Immature natural killer cell (primary cell): ENCODE measurements around the gene PDLIM7. TPM values are rescaled to one million over a fixed set of nuclear protein-coding genes. Genes with fewer than 3 reads are reported as not detected.

Experiments used
- DNase-seq, 3 donors: peaks; one replicate each; pipeline ENCODE4 v3.0.0; 2022; ENCODE audit warnings: mixed read lengths in 1 of 3
- H3K27ac Mint-ChIP-seq, 6 donors: one replicate each; pipeline ENCODE4 v1.8.0; 2020; ENCODE audit warnings: mixed read lengths in 6 of 6, mild to moderate bottlenecking in 5 of 6, inconsistent platforms in 4 of 6, moderate library complexity in 3 of 6
- H3K27me3 Mint-ChIP-seq, 3 donors: one replicate each; pipeline ENCODE4 v1.8.0; 2020 to 2021; ENCODE audit warnings: low read depth in 3 of 3, mild to moderate bottlenecking in 3 of 3, mixed read lengths in 3 of 3, moderate library complexity in 3 of 3, inconsistent platforms in 1 of 3
- H3K36me3 Mint-ChIP-seq, 3 donors: one replicate each; pipeline ENCODE4 v1.8.0; 2020; ENCODE audit warnings: mixed read lengths in 3 of 3, inconsistent platforms in 2 of 3, mild to moderate bottlenecking in 2 of 3
- H3K4me1 Mint-ChIP-seq, 2 donors: one replicate each; pipeline ENCODE4 v1.8.0; 2020; ENCODE audit warnings: inconsistent platforms in 2 of 2, mild to moderate bottlenecking in 2 of 2, mixed read lengths in 2 of 2, moderate library complexity in 1 of 2
- H3K4me3 Mint-ChIP-seq, 5 donors: one replicate each; pipeline ENCODE4 v1.8.0; 2020; ENCODE audit warnings: mild to moderate bottlenecking in 5 of 5, mixed read lengths in 5 of 5, inconsistent platforms in 3 of 5, moderate library complexity in 3 of 5
- H3K9me3 Mint-ChIP-seq, 6 donors: one replicate each; pipeline ENCODE4 v1.8.0; 2020; ENCODE audit warnings: mild to moderate bottlenecking in 6 of 6, mixed read lengths in 6 of 6, inconsistent platforms in 4 of 6, moderate library complexity in 3 of 6
- polyA plus RNA-seq, 3 donors: library from polyadenylated mRNA; unstranded; fragments of 300-500 nt; fragmentation: Illumina TruSeq; gene quantifications; one replicate each; pipeline ENCODE4 v1.2.3, GENCODE V29; 2021

Gene PDLIM7
- polyA plus RNA-seq, 3 donors from 2014 or later: 1.1 to 3.3 (median 2.3) TPM

- no peaks in the 10 kb centered on the region for H3K9me3 Mint-ChIP-seq
- no peak for DNase-seq
- no peaks in the 10 kb centered on the region for H3K36me3 Mint-ChIP-seq
- H3K27me3 Mint-ChIP-seq: peaks cover 5 to 8% (median 6%) of the 10 kb centered on the region in 3 donors
- H3K4me1 Mint-ChIP-seq: peaks cover 29 to 45% of the 10 kb centered on the region in 2 donors
- peak overlapping the region; percentile 11 to 81 (median 76) for H3K4me3 Mint-ChIP-seq
- H3K27ac Mint-ChIP-seq: peak overlapping the region in 1 of 6 donors; percentile 1
These were observed 22.4 kb downstream of the PDLIM7 start for GRCh38 chr5:177474846-177475562.

- no peak for DNase-seq
- Mint-ChIP-seq H3K4me3 (peak overlapping the region; percentile 63 to 81 (median 76)), H3K36me3 (no peaks in the 10 kb centered on the region), H3K4me1 (peaks cover 19 to 38% of the 10 kb centered on the region in 2 donors), H3K9me3 (no peaks in the 10 kb centered on the region), H3K27ac (peak overlapping the region in 3 of 6 donors; percentile 62 to 71 (median 62)), H3K27me3 (peaks cover 5 to 6% (median 6%) of the 10 kb centered on the region in 3 donors)
These were observed 23.4 kb downstream of the PDLIM7 start for GRCh38 chr5:177474002-177474476.

DNA sequence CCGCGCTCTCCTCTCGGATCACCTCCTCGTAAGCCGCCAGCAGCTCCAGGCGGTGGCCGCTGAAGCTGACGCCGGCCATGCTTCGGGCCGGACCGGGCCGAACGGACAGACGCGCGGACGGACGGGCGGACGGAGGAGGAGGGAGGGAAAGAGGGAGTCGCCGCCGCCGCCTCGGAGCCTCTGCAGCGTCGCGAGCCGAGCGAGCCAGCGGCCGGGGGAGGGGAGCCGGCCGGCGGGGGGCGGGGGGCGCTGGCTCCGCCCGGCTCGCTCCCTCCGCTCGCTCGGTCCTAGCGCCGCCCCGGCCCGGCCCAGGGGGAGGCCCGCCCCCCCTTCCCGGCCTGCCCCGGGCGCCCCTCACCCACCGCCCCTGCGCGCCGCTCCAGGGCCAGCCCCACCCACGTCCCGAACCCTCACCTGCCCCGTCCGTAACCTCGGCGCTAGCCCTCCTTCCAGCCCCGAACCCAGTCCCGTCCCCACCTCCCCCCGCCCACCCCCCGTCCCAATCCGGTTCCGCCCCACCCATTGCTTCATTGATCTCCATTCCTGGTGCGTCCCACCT lies 23.9 kb downstream of the PDLIM7 start, which contains the start of gene DBN1:
DBN1 (minus strand) TSS at position 192 of the 559 bp plus-strand sequence; CDS start at position 79, 113 bp downstream.
- Mint-ChIP-seq H3K4me3 (peak within 1 kb of the TSS; percentile 68 to 81 (median 76)), H3K9me3 (no peaks in the 10 kb centered on the region), H3K36me3 (no peaks in the 10 kb centered on the region), H3K27me3 (peaks cover 2 to 6% (median 5%) of the 10 kb centered on the region in 3 donors), H3K4me1 (peaks cover 15 to 37% of the 10 kb centered on the region in 2 donors), H3K27ac (peak within 1 kb of the TSS in 3 of 6 donors; percentile 62 to 71 (median 62))
- no peak for DNase-seq

DNA sequence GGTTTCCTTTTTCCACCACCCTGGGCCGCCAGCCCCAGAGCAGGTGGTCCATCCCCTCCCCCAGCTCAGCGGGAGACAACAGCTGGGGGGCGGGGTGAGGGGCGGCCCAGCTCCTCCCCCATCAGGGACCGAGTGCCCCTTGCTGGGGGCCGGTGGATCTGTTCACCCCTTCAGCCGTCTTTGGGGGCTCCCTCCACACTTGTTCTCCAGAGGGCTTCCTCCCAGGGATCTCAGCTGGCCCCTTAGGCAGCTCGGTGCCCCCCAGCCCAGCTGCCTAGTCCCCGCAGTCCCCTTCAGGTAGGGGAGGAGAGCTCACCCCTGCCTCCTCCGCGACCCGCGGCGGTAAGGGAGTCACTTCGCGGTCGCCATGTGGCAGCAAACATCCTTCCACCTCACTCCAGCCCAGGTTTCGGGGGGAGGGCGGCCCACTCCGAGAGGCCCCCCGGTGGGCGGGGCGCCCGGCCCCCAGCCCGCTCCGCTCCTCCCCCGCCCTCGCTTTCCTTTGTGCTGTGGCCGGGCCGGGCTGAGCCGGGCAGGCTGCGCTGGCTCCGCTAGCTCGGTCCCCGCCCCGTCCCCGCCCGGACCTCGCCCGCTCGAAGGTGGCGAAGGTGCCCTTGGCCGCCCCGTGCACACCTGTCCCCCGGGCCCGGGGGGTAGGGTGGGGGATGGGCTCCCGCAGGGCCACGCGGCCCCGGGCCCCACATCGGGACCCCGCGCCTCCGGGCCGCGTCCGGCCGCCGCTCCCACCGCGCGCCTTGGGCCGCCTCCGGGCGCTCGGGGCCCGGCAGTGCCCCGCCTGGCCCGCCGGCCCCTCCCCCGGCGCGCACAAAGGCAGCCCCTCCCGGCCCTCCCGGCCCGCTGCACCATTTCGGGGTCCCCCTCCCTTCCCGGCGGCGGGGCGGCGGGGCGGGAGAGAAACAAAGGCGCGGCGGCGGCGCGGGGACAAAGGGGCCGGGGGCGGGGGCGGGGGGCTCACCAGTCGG lies 24.7 kb downstream of the PDLIM7 start:
- Mint-ChIP-seq H3K4me1 (peaks cover 18 to 38% of the 10 kb centered on the region in 2 donors), H3K4me3 (peak overlapping the region; percentile 63 to 75 (median 70)), H3K27me3 (peaks cover 2 to 6% (median 5%) of the 10 kb centered on the region in 3 donors), H3K36me3 (no peaks in the 10 kb centered on the region), H3K27ac (peak overlapping the region in 1 of 6 donors; percentile 53), H3K9me3 (no peaks in the 10 kb centered on the region)
- DNase-seq: peak; percentile 47 to 65 (median 49)

GRCh38 chr5:177471610-177472356 lies 25.6 kb downstream of the PDLIM7 start:
- peak overlapping the region; percentile 12 to 57 (median 49) for H3K4me3 Mint-ChIP-seq
- no peaks in the 10 kb centered on the region for H3K36me3 Mint-ChIP-seq
- H3K9me3 Mint-ChIP-seq: no peaks in the 10 kb centered on the region
- peaks cover 18 to 38% of the 10 kb centered on the region in 2 donors for H3K4me1 Mint-ChIP-seq
- peak in 1 of 3 donors; percentile 56 for DNase-seq
- peak overlapping the region in 4 of 6 donors; percentile 45 to 84 (median 47) for H3K27ac Mint-ChIP-seq
- peaks cover 2 to 6% (median 5%) of the 10 kb centered on the region in 3 donors for H3K27me3 Mint-ChIP-seq

- DNase-seq: no peak
- Mint-ChIP-seq H3K27ac (peak overlapping the region in 4 of 6 donors; percentile 28 to 84 (median 46)), H3K4me1 (peaks cover 18 to 36% of the 10 kb centered on the region in 2 donors), H3K4me3 (peak overlapping the region in 3 of 5 donors; percentile 49 to 53 (median 50)), H3K9me3 (no peaks in the 10 kb centered on the region), H3K27me3 (peaks cover 2 to 6% (median 5%) of the 10 kb centered on the region in 3 donors), H3K36me3 (no peaks in the 10 kb centered on the region)
These were observed 26.5 kb downstream of the PDLIM7 start for GRCh38 chr5:177470759-177471536.

- peaks cover 18 to 36% of the 10 kb centered on the region in 2 donors for H3K4me1 Mint-ChIP-seq
- peak overlapping the region in 2 of 5 donors; percentile 12 to 35 for H3K4me3 Mint-ChIP-seq
- DNase-seq: no peak
- H3K27me3 Mint-ChIP-seq: peaks cover 2 to 5% (median 5%) of the 10 kb centered on the region in 3 donors
- no peaks in the 10 kb centered on the region for H3K36me3 Mint-ChIP-seq
- no peak overlapping the region for H3K27ac Mint-ChIP-seq
- H3K9me3 Mint-ChIP-seq: no peaks in the 10 kb centered on the region
These were observed 27.5 kb downstream of the PDLIM7 start for GRCh38 chr5:177469750-177470525.

- H3K36me3 Mint-ChIP-seq: no peaks in the 10 kb centered on the region
- H3K27me3 Mint-ChIP-seq: peaks cover 2 to 4% (median 2%) of the 10 kb centered on the region in 3 donors
- no peak for DNase-seq
- H3K4me1 Mint-ChIP-seq: peaks cover 13 to 29% of the 10 kb centered on the region in 2 donors
- H3K4me3 Mint-ChIP-seq: no peak overlapping the region
- H3K9me3 Mint-ChIP-seq: no peaks in the 10 kb centered on the region
- H3K27ac Mint-ChIP-seq: peak overlapping the region in 4 of 6 donors; percentile 43 to 74 (median 64)
These were observed 28.4 kb downstream of the PDLIM7 start for GRCh38 chr5:177468685-177469628.

GRCh38 chr5:177468329-177468684 lies 29.1 kb downstream of the PDLIM7 start:
- DNase-seq: no peak
- Mint-ChIP-seq H3K4me3 (peak overlapping the region in 1 of 5 donors; percentile 18), H3K9me3 (no peaks in the 10 kb centered on the region), H3K27ac (peak overlapping the region in 3 of 6 donors; percentile 43 to 74 (median 73)), H3K27me3 (peaks cover 2 to 4% (median 2%) of the 10 kb centered on the region in 3 donors), H3K4me1 (peaks cover 11 to 29% of the 10 kb centered on the region in 2 donors), H3K36me3 (no peaks in the 10 kb centered on the region)

GRCh38 chr5:177467436-177467835 lies 30.0 kb downstream of the PDLIM7 start:
- H3K9me3 Mint-ChIP-seq: no peaks in the 10 kb centered on the region
- H3K4me1 Mint-ChIP-seq: peaks cover 11 to 27% of the 10 kb centered on the region in 2 donors
- no peak overlapping the region for H3K4me3 Mint-ChIP-seq
- no peaks in the 10 kb centered on the region for H3K36me3 Mint-ChIP-seq
- DNase-seq: no peak
- peaks cover 2 to 4% (median 2%) of the 10 kb centered on the region in 3 donors for H3K27me3 Mint-ChIP-seq
- no peak overlapping the region for H3K27ac Mint-ChIP-seq

DNA sequence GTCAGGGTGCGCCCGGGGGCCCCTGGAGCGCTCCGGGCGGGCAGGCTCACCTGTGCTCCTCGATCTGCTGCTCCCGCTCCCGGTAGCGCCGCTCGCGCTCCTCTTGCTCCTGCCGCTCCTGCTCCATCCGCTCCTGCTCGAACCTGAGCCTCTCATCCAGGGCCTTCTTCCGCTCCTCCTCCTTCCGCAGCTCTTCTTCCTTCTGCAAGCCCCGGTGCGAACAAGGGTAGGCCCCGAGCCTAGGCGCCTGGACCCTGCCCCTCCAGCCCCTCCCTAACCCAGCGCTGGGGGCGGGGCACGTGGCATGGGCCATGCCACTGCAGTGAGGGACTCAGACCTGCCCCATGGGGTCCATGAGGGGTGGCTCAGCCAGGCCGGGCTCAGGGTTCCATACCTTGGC lies 30.5 kb downstream of the PDLIM7 start:
- H3K27ac Mint-ChIP-seq: no peak overlapping the region
- no peak for DNase-seq
- H3K9me3 Mint-ChIP-seq: no peaks in the 10 kb centered on the region
- peaks cover 11 to 24% of the 10 kb centered on the region in 2 donors for H3K4me1 Mint-ChIP-seq
- peaks cover 2 to 4% (median 2%) of the 10 kb centered on the region in 3 donors for H3K27me3 Mint-ChIP-seq
- no peak overlapping the region for H3K4me3 Mint-ChIP-seq
- no peaks in the 10 kb centered on the region for H3K36me3 Mint-ChIP-seq
